Adrenal gland (tissue), 5 donors: Measurements from ENCODE around the gene TFAP2E.

Experiments
- POLR2A ChIP-seq, 2 donors: fragments of 450-650 bp; IDR thresholded peaks; one replicate each; pipeline ENCODE4 v1.6.1; 2017; ENCODE audit warnings: antibody characterized with exemption in 2 of 2, mild to moderate bottlenecking in 2 of 2, moderate library complexity in 1 of 2
- TF ChIP-seq, protein P1 (sequence below), 6 experiments: fragments of 450-650 bp in 4 of 6; fragments of 200-600 bp in 2 of 6; sonication (generic) in 1 of 6; IDR thresholded peaks; 1 replicate in 5 of 6; 2 replicates in 1 of 6; pipeline versions ENCODE4 v1.5.1 to v1.8.0; 2016 to 2021; ENCODE audit warnings: antibody characterized with exemption in 6 of 6, mild to moderate bottlenecking in 2 of 6, moderate library complexity in 1 of 6
- donor health status: DM: no; HTN: no; CAD: no.

DNA sequence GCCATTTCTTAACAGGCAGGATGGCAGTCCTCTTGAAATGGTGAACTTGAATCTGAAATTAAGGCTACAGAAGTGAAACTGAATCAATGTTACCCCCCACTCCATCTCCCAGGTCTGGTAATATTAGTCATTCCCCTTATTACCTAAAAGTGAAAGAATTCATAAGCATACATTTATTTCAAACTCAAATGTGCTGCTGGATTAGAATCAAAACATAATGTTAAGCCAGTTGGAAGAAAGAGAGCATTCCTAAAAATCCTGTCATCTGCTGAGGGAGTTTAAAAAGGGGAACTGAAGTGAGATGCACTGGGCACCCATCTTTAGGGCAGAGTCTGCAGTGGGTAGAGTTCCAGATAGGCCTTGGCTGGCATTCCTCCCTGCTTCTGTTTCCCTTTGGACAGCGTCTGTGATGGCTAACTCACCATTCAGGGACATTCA is 33.3 kb upstream of the TFAP2E start:
- TF ChIP-seq, protein P1, sequence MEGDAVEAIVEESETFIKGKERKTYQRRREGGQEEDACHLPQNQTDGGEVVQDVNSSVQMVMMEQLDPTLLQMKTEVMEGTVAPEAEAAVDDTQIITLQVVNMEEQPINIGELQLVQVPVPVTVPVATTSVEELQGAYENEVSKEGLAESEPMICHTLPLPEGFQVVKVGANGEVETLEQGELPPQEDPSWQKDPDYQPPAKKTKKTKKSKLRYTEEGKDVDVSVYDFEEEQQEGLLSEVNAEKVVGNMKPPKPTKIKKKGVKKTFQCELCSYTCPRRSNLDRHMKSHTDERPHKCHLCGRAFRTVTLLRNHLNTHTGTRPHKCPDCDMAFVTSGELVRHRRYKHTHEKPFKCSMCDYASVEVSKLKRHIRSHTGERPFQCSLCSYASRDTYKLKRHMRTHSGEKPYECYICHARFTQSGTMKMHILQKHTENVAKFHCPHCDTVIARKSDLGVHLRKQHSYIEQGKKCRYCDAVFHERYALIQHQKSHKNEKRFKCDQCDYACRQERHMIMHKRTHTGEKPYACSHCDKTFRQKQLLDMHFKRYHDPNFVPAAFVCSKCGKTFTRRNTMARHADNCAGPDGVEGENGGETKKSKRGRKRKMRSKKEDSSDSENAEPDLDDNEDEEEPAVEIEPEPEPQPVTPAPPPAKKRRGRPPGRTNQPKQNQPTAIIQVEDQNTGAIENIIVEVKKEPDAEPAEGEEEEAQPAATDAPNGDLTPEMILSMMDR (IDR thresholded peaks at IDR 0.05), result no peak
- no peak for TF ChIP-seq POLR2A (IDR thresholded peaks at IDR 0.05)
